ENCODE measurements around the gene NUMB. TPM values are rescaled to one million over a fixed set of nuclear protein-coding genes. Genes with fewer than 3 reads are reported as not detected.

NUMB gene
- total and polyA plus RNA-seq, 12 donors: 24.6 to 63.3 (median 48.4) TPM

GRCh38 chr14:73325630-73326299 is 132.6 kb downstream of the NUMB start:
- WGBS, 4 donors: 79 to 94% (median 91%) methylated on average over 1 of the region's 1 CpG
- H3K4me1 ChIP-seq (replicated peaks in 1 of 2): peaks cover 0 to 8% of the 10 kb centered on the region in 2 donors
- no peaks in the 10 kb centered on the region for H3K9me3 ChIP-seq (replicated peaks in 1 of 3)
- no peak overlapping the region for H3K27ac ChIP-seq
- no peaks in the 10 kb centered on the region for H3K36me3 ChIP-seq (replicated peaks in 1 of 2)
- intact Hi-C loops (cut with DNase I): no loop called here
- TF ChIP-seq POLR2A (IDR thresholded peaks at IDR 0.05): no peak
- H3K4me3 ChIP-seq: no peak overlapping the region
- no peaks in the 10 kb centered on the region for H3K27me3 ChIP-seq
- DNase-seq: no peak

- DNase-seq: no peak
- H3K9me3 ChIP-seq (replicated peaks in 1 of 3): no peaks in the 10 kb centered on the region
- H3K27ac ChIP-seq: no peak overlapping the region
- no peaks in the 10 kb centered on the region for H3K36me3 ChIP-seq (replicated peaks in 1 of 2)
- no peaks in the 10 kb centered on the region for H3K27me3 ChIP-seq
- H3K4me1 ChIP-seq (replicated peaks in 1 of 2): peaks cover 0 to 8% of the 10 kb centered on the region in 2 donors
- TF ChIP-seq POLR2A (IDR thresholded peaks at IDR 0.05): no peak
- TF ChIP-seq CTCF (IDR thresholded peaks at IDR 0.05): no peak
- no peak overlapping the region for H3K4me3 ChIP-seq
- WGBS, 4 donors: 82 to 100% (median 96%) methylated on average over 1 of the region's 1 CpG
- intact Hi-C loops (cut with DNase I): no loop called here
Observed at GRCh38 chr14:73325063-73325462, 133.3 kb downstream of the NUMB start.

GRCh38 chr14:73324533-73324932 is 133.8 kb downstream of the NUMB start:
- Histone ChIP-seq H3K36me3 (replicated peaks in 1 of 2) (no peaks in the 10 kb centered on the region), H3K9me3 (replicated peaks in 1 of 3) (no peaks in the 10 kb centered on the region), H3K27ac (no peak overlapping the region), H3K27me3 (no peaks in the 10 kb centered on the region), H3K4me1 (replicated peaks in 1 of 2) (peaks cover 0 to 8% of the 10 kb centered on the region in 2 donors), H3K4me3 (no peak overlapping the region)
- intact Hi-C loops (cut with DNase I): no loop called here
- TF ChIP-seq POLR2A (IDR thresholded peaks at IDR 0.05): no peak
- WGBS, 4 donors: 71 to 90% (median 84%) methylated on average over 1 of the region's 1 CpG
- no peak for DNase-seq

GRCh38 chr14:73323896-73324399 is 134.4 kb downstream of the NUMB start:
- DNase-seq: no peak
- Histone ChIP-seq H3K4me3 (no peak overlapping the region), H3K36me3 (replicated peaks in 1 of 2) (no peaks in the 10 kb centered on the region), H3K27me3 (no peaks in the 10 kb centered on the region), H3K27ac (no peak overlapping the region), H3K9me3 (replicated peaks in 1 of 3) (no peaks in the 10 kb centered on the region), H3K4me1 (replicated peaks in 1 of 2) (peaks cover 0 to 8% of the 10 kb centered on the region in 2 donors)
- 20 to 36% (median 35%) methylated on average over 3 of the region's 3 CpGs for WGBS, 4 donors
- intact Hi-C loops (cut with DNase I): no loop called here
- TF ChIP-seq CTCF (IDR thresholded peaks at IDR 0.05): no peak
- TF ChIP-seq POLR2A (IDR thresholded peaks at IDR 0.05): no peak

- intact Hi-C loops (cut with DNase I): no loop called here
- 89 to 98% (median 97%) methylated on average over 4 of the region's 4 CpGs for WGBS, 4 donors
- no peak for DNase-seq
- no peaks in the 10 kb centered on the region for H3K9me3 ChIP-seq (replicated peaks in 1 of 3)
- H3K36me3 ChIP-seq (replicated peaks in 1 of 2): no peaks in the 10 kb centered on the region
- TF ChIP-seq POLR2A (IDR thresholded peaks at IDR 0.05): no peak
- no peak for TF ChIP-seq CTCF (IDR thresholded peaks at IDR 0.05)
- no peaks in the 10 kb centered on the region for H3K27me3 ChIP-seq
- no peak overlapping the region for H3K27ac ChIP-seq
- peaks cover 0 to 16% of the 10 kb centered on the region in 2 donors for H3K4me1 ChIP-seq (replicated peaks in 1 of 2)
- H3K4me3 ChIP-seq: no peak overlapping the region
Observed at GRCh38 chr14:73313151-73313550, 145.2 kb downstream of the NUMB start.

Data from adrenal gland (tissue), 12 donors.